Measurements from ENCODE around the gene GBF1. TPM values are rescaled to one million over a fixed set of nuclear protein-coding genes. Genes with fewer than 3 reads are reported as not detected.

Gene GBF1
- total and polyA plus RNA-seq, 10 donors: 5.8 to 42.1 (median 38.6) TPM

DNA sequence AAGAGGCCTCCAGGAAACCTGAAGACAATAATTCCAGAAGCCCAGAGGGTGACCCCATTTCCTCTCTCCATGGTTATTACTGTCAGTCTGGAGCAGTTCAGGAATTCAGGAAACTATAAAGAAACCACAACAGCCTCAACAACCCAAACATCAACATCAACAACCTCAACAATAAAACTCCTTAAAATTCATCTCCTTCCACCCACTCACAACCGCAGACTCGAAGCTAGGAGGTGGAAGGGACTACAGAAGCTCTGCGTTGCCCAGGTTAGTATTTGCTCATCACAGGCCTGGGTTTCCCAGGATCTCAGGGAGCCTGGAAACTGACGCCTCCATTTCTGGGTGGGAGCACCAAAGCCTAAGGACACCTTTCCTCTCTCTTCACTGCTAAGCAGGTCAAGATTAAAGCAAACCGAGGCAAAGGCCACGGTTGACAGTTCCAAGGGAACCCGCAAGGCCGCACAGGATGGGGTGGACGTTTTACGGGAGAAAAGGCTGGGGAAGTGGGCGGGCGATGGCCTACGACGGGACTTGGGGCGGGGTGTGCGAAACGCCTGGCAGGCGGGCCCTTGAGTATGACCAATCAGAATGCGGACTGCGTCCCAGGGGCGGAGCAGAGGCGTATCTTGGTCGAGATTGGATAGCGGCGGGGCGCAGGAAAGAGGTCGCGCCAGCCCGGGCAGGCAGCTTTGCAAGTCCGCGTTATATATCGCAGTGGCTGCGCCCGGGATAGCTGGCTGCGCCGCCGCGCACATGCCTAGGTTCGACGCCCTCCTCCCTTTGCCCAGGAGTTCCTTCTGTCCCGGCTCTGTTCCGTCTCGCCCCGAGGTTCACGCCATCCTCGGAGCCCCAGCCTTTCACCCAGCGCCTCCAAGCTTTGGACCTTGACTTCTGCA, 19.4 kb upstream of the GBF1 start, which contains the start of gene ELOVL3:
Gene ELOVL3 (plus strand): TSS at position 654 of the 896 bp plus-strand sequence. CDS start 250 bp downstream, outside the sequence.
- H3K4me3 ChIP-seq: peak within 1 kb of the TSS in 7 of 8 donors; percentile 22 to 67 (median 40)
- peaks cover 19 to 46% (median 35%) of the 10 kb centered on the region in 6 donors for H3K4me1 ChIP-seq
- no peaks in the 10 kb centered on the region for H3K9me3 ChIP-seq
- peaks cover 0 to 57% (median 17%) of the 10 kb centered on the region in 7 donors for H3K27me3 ChIP-seq (replicated peaks in 1 of 7)
- H3K27ac ChIP-seq: peak within 1 kb of the TSS; percentile 11 to 80 (median 76)
- TF ChIP-seq, protein P1, sequence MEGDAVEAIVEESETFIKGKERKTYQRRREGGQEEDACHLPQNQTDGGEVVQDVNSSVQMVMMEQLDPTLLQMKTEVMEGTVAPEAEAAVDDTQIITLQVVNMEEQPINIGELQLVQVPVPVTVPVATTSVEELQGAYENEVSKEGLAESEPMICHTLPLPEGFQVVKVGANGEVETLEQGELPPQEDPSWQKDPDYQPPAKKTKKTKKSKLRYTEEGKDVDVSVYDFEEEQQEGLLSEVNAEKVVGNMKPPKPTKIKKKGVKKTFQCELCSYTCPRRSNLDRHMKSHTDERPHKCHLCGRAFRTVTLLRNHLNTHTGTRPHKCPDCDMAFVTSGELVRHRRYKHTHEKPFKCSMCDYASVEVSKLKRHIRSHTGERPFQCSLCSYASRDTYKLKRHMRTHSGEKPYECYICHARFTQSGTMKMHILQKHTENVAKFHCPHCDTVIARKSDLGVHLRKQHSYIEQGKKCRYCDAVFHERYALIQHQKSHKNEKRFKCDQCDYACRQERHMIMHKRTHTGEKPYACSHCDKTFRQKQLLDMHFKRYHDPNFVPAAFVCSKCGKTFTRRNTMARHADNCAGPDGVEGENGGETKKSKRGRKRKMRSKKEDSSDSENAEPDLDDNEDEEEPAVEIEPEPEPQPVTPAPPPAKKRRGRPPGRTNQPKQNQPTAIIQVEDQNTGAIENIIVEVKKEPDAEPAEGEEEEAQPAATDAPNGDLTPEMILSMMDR (IDR thresholded peaks at IDR 0.05 in 8 of 11, conservative IDR thresholded peaks at IDR 0.05 in 3 of 11): peak in 4 of 11 experiments; percentile 10 to 53 (median 23)
- peak; percentile 38 to 81 (median 77) for TF ChIP-seq POLR2AphosphoS5 (IDR thresholded peaks at IDR 0.05)
- TF ChIP-seq POLR2A (IDR thresholded peaks at IDR 0.05): no peak
- whole genome bisulfite sequencing, 5 donors: 4 to 6% (median 5%) methylated on average over 41 to 47 of the region's 47 CpGs
- no peaks in the 10 kb centered on the region for H3K36me3 ChIP-seq
- intact Hi-C loops (cut with DNase I; ENCODE audit: low total_unique reads): loop anchor here (5.0 kb wide), 1 partner anchor 126 kb away; no protein-coding TSS in a partner anchor
- DNase-seq: peak; percentile 94

DNA sequence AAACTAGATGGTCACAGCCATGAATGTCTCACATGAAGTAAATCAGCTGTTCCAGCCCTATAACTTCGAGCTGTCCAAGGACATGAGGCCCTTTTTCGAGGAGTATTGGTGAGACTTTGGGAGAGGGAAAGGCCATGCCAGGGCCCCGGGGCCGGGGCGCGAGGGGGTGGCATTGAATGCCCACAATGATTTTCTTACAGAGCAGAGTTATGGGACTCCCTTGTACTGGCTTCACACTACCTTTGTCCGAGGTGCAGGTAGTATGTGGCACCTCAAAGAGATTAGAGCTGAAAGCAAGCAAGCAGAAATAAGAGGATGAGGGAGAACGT, 18.8 kb upstream of the GBF1 start:
- H3K36me3 ChIP-seq: no peaks in the 10 kb centered on the region
- peak overlapping the region in 5 of 8 donors; percentile 70 to 80 (median 77) for H3K27ac ChIP-seq
- peaks cover 25 to 52% (median 41%) of the 10 kb centered on the region in 6 donors for H3K4me1 ChIP-seq
- H3K4me3 ChIP-seq: peak overlapping the region in 7 of 8 donors; percentile 22 to 67 (median 40)
- DNase-seq: no peak
- TF ChIP-seq POLR2A (IDR thresholded peaks at IDR 0.05) (no peak), POLR2AphosphoS5 (IDR thresholded peaks at IDR 0.05) (no peak)
- TF ChIP-seq, protein P1 (IDR thresholded peaks at IDR 0.05 in 8 of 11, conservative IDR thresholded peaks at IDR 0.05 in 3 of 11): no peak
- H3K9me3 ChIP-seq: no peaks in the 10 kb centered on the region
- peaks cover 0 to 59% (median 23%) of the 10 kb centered on the region in 7 donors for H3K27me3 ChIP-seq (replicated peaks in 1 of 7)
- intact Hi-C loops (cut with DNase I; ENCODE audit: low total_unique reads): loop anchor here (5.0 kb wide), 1 partner anchor 126 kb away; no protein-coding TSS in a partner anchor
- WGBS, 5 donors: 58 to 68% (median 63%) methylated on average over 8 of the region's 8 CpGs

DNA sequence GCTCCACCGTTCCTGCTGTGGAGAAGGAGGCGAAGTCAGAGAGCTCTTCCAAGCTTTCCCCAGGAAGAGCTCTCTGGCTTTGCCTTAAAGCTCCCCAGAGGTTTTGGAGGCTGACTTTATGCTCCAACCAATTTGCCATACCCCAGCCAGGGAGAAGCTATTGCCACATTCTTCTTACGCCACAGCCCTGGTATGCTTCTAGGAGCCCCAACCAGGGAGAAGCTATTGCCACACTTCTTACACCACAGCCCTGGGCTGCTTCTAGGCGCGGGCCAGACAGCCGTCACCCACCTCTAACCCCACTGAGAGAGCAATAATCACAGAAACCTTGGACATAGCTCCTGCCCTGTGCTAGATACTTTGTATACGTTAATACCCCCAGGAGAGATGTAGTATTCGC, 18.3 kb upstream of the GBF1 start:
- intact Hi-C loops (cut with DNase I; ENCODE audit: low total_unique reads): loop anchor here (5.0 kb wide), 1 partner anchor 125 kb away; no protein-coding TSS in a partner anchor
- WGBS, 5 donors: 52 to 74% (median 57%) methylated on average over 8 of the region's 8 CpGs
- Histone ChIP-seq H3K36me3 (no peaks in the 10 kb centered on the region), H3K27me3 (replicated peaks in 1 of 7) (peaks cover 0 to 60% (median 29%) of the 10 kb centered on the region in 7 donors), H3K9me3 (no peaks in the 10 kb centered on the region), H3K4me1 (peaks cover 28 to 58% (median 45%) of the 10 kb centered on the region in 6 donors), H3K4me3 (peak overlapping the region in 1 of 8 donors; percentile 67), H3K27ac (peak overlapping the region in 2 of 8 donors; percentile 76 to 80)
- TF ChIP-seq, protein P1 (IDR thresholded peaks at IDR 0.05 in 8 of 11, conservative IDR thresholded peaks at IDR 0.05 in 3 of 11): no peak
- TF ChIP-seq POLR2A (IDR thresholded peaks at IDR 0.05) (no peak), POLR2AphosphoS5 (IDR thresholded peaks at IDR 0.05) (no peak)
- DNase-seq: no peak

All from spleen (tissue), 11 donors.